ENCODE results near the gene ALDH5A1.
"Not testable (repeated sequence)": the region's sequence is repeated elsewhere in the genome, so short reads cannot be mapped to it uniquely, and the experiment has no call there.

Gene ALDH5A1

DNA sequence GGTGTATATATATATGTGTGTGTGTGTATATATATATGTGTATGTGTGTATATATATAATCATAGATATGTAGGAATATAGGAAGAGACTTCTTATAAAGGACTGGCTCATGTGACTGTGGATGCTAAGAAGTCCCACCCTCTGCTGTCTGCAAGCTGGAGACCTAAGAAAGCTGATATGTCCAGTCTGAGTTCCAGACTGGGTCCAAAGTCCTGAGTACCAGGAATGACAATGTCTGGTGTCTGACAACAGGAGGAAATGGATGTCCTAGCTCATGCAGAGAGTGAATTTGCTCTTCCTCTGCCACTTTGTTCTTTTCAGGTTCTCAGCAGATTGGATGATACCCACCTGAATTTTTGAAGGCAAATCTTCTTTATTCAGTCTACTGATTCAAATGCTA lies 7.1 kb downstream of the ALDH5A1 start:
- no peaks in the 10 kb centered on the region for H3K4me1 ChIP-seq
- peaks cover 26 to 34% (median 31%) of the 10 kb centered on the region in 3 donors for H3K36me3 ChIP-seq
- no peaks in the 10 kb centered on the region for H3K27me3 ChIP-seq
- intact Hi-C loops (cut with DNase I; ENCODE audit: low total_unique reads) = no loop called here
- no peak for DNase-seq
- TF ChIP-seq, protein P1, sequence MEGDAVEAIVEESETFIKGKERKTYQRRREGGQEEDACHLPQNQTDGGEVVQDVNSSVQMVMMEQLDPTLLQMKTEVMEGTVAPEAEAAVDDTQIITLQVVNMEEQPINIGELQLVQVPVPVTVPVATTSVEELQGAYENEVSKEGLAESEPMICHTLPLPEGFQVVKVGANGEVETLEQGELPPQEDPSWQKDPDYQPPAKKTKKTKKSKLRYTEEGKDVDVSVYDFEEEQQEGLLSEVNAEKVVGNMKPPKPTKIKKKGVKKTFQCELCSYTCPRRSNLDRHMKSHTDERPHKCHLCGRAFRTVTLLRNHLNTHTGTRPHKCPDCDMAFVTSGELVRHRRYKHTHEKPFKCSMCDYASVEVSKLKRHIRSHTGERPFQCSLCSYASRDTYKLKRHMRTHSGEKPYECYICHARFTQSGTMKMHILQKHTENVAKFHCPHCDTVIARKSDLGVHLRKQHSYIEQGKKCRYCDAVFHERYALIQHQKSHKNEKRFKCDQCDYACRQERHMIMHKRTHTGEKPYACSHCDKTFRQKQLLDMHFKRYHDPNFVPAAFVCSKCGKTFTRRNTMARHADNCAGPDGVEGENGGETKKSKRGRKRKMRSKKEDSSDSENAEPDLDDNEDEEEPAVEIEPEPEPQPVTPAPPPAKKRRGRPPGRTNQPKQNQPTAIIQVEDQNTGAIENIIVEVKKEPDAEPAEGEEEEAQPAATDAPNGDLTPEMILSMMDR (IDR thresholded peaks at IDR 0.05) = no peak
- H3K27ac ChIP-seq = no peak overlapping the region
- no peaks in the 10 kb centered on the region for H3K9me3 ChIP-seq
- no peak overlapping the region for H3K4me3 ChIP-seq

DNA sequence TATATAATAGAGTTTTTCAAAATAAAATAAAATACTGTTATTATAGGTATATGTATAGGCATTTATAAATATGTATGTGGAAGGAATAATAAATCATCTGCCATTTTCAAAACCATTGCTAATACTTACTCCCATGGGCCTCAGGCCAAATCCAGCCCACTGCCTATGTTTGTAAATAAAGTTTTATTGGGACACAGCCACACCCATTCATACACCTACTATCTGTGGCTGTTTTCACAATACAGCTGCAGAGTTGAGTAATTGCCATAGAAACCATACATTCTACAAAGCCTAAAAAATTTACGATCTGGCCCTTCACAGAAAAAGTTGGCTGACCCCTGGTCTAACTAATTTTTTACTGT lies 9.5 kb downstream of the ALDH5A1 start:
- Histone ChIP-seq H3K36me3 (peaks cover 37 to 53% (median 39%) of the 10 kb centered on the region in 3 donors), H3K27me3 (no peaks in the 10 kb centered on the region), H3K27ac (no peak overlapping the region), H3K9me3 (no peaks in the 10 kb centered on the region), H3K4me3 (no peak overlapping the region), H3K4me1 (no peaks in the 10 kb centered on the region)
- TF ChIP-seq, protein P1 (IDR thresholded peaks at IDR 0.05) = no peak
- no peak for DNase-seq
- intact Hi-C loops (cut with DNase I; ENCODE audit: low total_unique reads) = no loop called here

DNA sequence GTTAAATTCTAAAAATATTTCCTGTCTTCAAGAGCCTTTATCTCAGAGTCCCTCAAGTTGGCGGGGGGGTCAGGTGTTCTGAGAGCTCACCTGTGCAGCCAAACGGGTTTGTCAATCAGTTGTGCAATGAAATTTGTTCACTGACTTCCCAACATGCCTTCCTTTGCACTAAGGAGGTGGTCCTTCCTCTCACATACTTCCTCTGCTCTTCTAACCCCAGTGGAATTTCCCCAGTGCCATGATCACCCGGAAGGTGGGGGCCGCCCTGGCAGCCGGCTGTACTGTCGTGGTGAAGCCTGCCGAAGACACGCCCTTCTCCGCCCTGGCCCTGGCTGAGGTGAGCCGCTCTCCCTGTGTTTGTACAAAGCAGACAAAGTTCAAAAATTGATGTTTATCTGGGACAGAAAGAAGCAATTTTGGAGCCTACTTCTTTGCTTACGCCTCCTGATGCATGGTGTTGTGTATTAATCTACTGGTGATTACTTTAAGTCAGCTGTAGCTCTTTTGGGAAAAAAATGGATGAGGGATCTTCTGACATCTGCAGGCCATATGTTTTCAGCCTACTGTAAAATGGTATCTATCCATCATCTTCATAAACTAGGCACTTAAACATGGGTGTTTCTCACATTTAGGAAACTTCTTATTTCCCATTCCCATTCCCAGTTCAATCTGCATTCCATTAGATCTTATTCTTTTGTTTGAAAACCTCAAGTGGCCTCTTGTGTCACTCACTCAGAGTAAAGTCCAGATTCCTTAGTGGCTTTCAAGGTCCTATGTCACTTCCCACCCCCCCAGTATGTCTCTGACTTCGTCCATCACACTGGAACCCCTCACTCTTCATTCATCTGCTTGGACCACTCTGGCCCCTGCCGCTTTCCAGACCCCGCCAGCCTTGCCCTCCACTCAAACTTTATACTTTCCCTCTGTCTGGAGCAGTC lies 10.1 kb downstream of the ALDH5A1 start:
- Histone ChIP-seq H3K9me3 (no peaks in the 10 kb centered on the region), H3K36me3 (peaks cover 37 to 53% (median 42%) of the 10 kb centered on the region in 3 donors), H3K27ac (no peak overlapping the region), H3K4me1 (no peaks in the 10 kb centered on the region), H3K27me3 (no peaks in the 10 kb centered on the region), H3K4me3 (no peak overlapping the region)
- intact Hi-C loops (cut with DNase I; ENCODE audit: low total_unique reads) = no loop called here
- TF ChIP-seq, protein P1 (IDR thresholded peaks at IDR 0.05) = no peak
- DNase-seq = no peak

DNA sequence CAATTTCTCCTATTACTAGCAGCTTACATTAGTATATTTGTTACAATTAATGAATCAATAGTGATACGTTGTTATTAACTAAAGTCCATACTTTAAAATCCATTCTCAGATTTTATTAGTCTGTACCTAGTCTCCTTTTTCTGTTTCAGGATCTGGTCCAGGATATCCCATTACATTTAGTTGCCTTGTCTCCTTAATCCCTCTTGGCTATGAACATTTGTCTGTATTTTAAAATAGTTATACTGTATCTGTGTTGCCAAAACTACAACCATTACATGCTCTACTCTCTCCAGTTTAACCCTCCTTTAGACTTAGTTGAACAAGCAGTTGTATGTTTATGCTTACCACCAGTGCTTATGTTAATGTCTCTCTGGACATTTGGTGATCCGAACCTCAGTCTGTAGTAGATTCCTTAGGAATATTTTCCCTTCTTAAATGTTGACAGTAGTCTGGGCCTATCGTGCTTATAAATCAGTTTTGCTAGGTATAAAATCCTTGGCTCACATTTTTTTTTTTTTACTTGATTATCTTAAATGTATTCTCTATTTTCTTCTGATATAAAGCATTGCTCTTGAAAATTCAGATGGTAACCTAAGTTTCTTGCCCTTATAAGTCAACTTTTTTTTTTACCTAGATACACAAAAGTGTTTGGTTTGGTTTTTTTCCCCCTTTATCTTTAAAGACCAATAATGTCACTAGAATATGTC lies 12.2 kb downstream of the ALDH5A1 start:
- Histone ChIP-seq H3K4me1 (no peaks in the 10 kb centered on the region), H3K36me3 (peaks cover 37 to 62% (median 42%) of the 10 kb centered on the region in 3 donors), H3K27me3 (no peaks in the 10 kb centered on the region), H3K27ac (no peak overlapping the region), H3K4me3 (no peak overlapping the region), H3K9me3 (no peaks in the 10 kb centered on the region)
- no peak for DNase-seq
- TF ChIP-seq, protein P1 (IDR thresholded peaks at IDR 0.05) = no peak
- intact Hi-C loops (cut with DNase I; ENCODE audit: low total_unique reads) = no loop called here

DNA sequence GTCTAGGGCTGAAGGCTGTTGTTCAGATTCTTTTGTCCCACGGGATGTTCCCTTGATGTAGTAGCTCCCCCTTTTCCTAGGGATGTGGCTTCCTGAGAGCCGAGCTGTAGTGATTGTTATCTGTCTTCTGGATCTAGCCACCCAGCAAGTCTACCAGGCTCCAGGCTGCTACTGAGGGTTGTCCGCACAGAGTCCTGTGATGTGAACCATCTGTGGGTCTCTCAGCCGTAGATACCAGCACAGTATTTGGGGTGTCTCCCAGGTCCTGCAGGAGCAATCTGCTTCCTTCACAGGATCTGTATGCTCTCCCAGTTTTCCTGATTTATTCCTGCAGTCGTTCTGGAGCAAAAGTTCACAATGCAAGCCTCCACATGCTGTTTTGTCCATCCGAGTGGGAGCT lies 17.2 kb downstream of the ALDH5A1 start:
- H3K27me3 ChIP-seq; DNase-seq; H3K9me3 ChIP-seq; H3K4me1 ChIP-seq; intact Hi-C loops (cut with DNase I; ENCODE audit: low total_unique reads); H3K27ac ChIP-seq; H3K4me3 ChIP-seq: not testable (repeated sequence)
- peaks cover 22 to 57% (median 44%) of the 10 kb centered on the region in 3 donors for H3K36me3 ChIP-seq

DNA sequence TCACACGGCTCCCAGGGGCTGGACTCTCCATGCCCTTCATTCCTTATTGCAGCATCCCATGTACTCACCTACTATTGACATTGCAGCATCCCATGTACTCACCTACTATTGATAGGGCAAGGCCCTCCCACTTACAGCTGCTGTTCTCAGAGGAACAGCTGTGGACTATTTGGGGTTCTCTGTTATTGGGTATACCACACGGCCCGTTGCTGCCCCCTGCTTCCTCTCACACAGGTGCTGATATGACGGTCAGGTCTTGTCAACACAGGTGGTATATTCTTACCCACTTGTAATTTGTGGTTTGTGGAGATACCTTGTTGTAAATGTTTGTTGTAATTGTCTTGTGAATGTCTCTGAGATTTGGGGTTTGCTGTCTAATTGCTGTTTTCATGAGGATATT lies 18.8 kb downstream of the ALDH5A1 start:
- Histone ChIP-seq H3K36me3 (peaks cover 24 to 59% (median 37%) of the 10 kb centered on the region in 3 donors), H3K9me3 (no peaks in the 10 kb centered on the region), H3K4me3 (no peak overlapping the region), H3K27ac (no peak overlapping the region), H3K27me3 (no peaks in the 10 kb centered on the region), H3K4me1 (no peaks in the 10 kb centered on the region)
- TF ChIP-seq, protein P1 (IDR thresholded peaks at IDR 0.05) = no peak
- DNase-seq = no peak
- intact Hi-C loops (cut with DNase I; ENCODE audit: low total_unique reads) = no loop called here
